Skin of body (tissue), 2 donors: ENCODE data around the gene DELE1. TPM values are rescaled to one million over a fixed set of nuclear protein-coding genes. Genes with fewer than 3 reads are reported as not detected.
"Not testable (repeated sequence)": the region's sequence is repeated elsewhere in the genome, so short reads cannot be mapped to it uniquely, and the experiment has no call there.

ENCODE experiments used
- DNase-seq: peaks from one replicate; lab custom pipeline; 2025; lab: John Stamatoyannopoulos, UW
- total RNA-seq: library from RNA; depleted of rRNA; stranded (reverse); fragments of >200 nt; gene quantifications from one replicate; pipeline ENCODE4 v1.2.3, GENCODE V29; 2014

The DELE1 gene
- total RNA-seq, 1 donor from 2014 or later: 43.8 TPM

DNA sequence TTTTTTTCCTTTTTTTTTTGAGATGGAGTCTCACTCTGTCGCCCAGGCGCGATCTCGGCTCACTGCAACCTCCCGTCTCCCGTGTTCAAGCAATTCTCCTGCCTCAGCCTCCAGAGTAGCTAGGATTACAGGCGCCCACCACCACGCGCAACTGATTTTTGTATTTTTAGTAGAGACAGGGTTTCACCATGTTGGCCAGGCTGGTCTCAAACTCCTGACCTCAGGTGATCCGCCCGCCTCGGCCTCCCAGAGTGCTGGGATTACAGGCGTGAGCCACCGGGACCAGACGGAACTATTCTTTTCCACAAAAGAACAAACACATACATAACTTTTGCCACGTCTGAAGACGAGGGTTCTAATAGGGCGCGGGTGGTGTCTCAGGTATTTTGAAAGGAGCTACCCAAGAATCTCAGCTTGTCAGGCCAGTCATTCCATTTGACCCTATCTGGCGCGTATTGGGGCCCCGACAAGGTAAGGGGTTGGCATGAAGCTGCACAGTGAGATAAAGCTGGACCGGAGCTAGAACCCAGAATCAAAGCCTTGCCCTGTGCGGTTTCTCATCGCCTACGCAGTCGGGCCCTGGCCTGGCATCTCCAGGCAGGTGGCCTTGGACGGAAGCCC, 734 bp upstream of the DELE1 start:
- not testable (repeated sequence) for DNase-seq

DNA sequence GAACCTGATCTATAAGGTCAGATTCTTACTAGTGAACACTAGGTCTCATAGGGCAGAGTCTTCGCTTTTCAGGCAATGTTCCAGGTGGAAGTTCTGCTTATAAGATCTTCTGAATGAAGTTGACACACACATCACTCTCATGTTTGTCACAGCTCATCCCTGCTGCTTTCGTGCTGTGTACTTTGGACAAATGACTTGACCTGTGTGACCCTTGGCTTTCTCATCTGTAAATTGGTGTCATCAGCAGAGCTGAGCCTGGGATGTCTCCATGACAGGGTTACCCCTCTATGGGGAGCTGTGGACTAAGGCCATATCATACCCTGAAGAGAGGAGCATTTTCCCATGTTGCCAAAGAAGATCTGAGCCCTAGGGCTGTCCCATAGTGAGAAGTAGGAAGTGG, 2.8 kb downstream of the DELE1 start:
- DNase-seq: no peak

DNA sequence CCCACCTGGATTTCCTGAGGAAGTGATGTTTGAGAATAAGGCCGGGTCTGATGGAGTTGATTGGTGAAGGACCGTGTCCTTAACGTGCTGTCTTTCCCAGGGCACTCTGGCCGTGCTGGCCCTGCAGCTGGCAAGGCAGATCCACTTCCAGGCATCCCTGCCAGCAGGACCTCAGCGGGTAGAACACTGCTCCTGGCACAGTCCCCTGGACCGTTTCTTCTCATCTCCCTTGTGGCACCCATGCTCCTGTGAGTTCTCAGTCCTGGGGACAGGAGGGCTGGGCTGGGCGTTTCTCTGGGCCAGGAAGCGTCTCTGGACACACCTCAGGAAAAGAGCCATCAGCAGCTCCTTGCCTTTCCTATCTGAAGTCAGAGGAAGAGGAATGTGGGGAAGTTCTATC, 4.4 kb downstream of the DELE1 start:
- DNase-seq: no peak

DNA sequence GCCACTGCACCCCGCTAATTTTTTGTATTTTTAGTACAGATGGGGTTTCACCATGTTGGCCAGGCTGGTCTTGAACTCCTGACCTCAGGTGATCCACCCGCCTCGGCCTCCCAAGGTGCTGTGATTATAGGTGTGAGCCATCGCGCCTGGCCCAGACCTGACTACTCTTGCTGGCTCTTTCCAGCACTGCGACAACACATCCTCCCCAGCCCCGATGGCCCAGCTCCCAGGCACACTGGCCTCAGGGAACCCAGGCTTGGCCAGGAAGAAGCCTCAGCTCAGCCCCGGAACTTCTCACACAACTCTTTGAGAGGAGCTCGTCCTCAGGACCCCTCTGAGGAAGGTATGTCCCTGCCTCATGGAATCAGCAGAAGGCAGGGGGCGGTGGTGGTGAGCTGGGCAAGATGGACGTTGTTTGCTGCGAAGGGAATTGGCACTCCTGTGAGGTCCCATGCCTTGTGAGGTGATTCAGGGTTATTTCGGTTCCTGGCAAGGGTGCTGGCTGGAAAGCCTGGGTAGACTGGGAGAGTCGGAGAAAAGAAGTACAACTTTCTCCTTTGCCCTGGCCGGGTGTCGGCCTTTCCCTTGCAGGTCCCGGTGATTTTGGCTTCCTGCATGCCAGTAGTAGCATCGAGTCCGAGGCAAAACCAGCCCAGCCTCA, 5.9 kb downstream of the DELE1 start:
- DNase-seq: no peak

DNA sequence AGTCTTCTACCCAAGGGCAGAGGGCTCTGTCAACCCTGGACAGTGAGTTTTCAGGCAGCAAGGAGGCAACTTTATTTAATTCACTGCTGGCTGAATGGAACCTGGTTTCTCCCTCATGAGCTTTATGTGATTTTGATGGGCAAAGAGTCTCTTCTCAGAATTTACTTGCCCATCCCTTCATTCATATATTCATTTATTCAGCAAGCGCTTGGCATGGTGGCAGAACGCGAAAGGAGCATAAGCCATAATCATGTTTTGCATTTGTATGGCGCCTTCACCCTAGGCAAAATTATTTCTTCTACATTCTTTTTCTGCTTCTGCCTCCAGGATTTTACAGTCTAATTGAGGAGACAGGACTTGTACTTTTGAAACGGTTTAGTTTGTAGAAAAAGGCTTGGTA, 8.0 kb downstream of the DELE1 start:
- no peak for DNase-seq

DNA sequence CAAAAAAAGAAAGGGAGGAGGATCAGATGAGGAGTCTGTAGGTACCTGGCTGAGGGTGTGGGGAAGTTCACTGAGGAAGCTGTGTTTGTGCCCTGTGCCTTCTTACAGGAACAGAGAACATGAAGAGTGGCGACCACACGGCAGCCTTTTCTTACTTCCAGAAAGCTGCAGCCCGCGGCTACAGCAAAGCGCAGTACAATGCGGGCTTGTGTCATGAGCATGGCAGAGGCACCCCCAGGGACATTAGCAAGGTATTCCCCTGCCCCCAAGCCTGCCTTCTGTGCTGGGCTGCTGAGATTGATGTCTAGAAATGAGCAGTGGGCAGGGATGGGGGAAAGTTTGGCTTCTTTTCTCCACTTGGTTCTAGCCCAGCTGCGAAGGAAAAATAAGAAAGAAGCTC, 9.5 kb downstream of the DELE1 start:
- DNase-seq: no peak

DNA sequence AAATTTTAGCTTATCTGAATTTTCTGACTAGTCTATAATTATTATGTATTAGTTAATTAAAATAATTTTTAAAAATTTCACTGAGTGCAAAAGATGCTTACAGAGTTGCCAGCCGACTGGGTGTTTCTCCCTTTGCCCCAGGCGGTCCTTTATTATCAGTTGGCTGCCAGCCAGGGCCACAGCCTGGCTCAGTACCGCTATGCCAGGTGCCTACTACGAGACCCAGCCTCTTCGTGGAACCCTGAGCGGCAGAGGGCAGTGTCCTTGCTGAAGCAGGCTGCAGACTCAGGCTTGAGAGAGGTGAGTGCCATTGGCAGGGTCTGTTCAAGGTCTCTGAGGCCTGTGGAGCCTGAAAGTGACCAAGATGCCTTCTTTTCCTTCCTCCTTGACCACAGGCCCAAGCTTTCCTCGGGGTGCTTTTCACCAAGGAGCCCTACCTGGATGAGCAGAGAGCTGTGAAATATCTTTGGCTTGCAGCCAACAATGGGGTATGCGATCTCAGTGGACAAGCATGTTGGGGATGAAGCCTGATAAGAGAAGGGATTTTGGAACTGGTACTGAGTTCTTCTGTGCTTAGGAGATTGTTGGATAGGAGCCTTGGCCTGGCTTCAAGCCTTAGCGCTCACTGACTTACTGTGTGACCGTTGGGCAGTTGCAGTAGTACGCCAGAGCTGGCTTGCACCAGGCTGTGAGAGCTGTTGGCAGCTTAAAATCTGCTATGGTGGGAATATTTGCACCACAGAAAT, 10.6 kb downstream of the DELE1 start:
- no peak for DNase-seq

DNA sequence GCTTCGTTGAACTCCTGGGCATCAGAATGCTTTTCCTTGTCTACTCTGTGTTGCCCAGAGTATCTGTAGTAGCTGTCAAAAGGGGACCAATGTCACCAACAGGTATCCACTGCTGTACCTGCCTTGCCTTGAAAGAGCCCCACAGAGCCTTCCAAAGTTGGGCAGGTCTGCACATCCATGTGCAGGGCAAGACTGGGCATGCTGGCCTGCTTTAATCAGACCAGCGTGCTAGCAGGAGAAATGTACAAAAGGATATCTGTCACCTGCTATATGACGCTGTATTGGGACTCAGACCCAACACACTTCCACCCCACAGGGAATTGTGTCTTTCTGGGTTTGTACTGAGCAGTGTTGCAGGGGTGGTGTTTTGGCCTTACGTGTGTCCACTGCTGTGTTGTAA, 11.9 kb downstream of the DELE1 start:
- no peak for DNase-seq

DNA sequence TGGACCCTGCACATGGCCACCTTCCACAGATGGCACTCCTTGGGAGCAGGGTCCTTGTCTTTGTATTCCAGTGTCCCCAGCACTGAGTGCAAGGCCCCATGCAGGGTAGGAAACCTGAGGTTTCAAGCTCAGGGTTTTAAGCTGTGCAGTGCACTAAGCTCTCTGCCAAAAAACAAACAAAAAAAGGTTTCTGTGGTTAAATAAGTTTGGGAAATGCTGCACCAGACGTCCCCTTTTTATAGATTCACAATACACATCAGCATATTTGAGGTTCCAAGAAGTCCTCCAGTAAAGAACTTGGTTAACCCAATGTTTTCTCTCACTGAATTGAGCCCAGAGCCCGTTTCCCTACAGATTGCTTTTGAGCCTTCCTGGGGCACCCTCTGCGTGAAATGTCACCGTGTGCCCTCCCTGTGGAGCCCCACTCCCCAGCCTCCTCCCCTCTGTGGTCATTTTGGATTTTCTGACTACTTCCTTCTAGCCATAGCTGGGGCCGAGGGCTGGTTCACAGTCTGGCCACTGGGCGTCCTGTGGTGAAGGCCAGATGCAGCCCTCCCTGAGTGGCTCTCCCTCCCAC, 17.1 kb downstream of the DELE1 start:
- DNase-seq: no peak

DNA sequence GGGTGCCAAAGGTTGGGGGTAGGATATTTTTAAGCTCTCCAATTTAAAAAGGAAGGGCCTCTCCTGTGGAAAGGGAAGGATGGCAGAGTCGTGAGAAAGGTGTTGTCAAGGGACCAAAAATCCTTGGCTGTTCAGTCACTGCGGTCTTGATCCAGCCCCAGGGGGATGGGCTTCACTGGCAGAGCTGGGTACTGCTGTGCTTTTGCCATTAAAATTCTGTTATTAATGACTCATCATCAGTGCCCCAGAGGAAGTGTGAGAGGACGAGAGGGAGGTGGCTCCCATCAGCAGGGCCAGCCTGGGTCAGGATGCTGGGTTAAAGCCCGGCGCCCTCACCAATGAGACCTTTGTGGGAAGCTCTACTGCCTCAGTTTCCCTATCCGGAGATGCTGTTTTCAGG, 17.6 kb downstream of the DELE1 start:
- no peak for DNase-seq

DNA sequence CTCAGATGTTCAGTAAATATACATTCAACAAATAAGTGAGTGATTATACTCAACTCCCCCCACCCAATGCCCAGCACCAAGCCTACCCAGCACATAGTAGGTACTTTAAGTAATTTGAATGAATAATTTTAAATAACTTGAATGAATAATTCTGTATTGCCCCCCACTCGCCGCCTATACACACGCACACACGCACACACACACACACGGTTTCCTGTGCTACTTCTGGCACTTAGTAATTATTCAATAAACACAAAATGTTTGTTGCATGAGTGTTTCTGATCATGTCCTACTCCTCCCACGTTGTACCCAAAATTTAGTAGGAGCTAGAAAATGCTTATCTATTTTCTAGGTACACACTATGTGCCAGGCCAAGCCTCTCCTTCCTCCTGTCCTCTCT, 18.1 kb downstream of the DELE1 start:
- no peak for DNase-seq

DNA sequence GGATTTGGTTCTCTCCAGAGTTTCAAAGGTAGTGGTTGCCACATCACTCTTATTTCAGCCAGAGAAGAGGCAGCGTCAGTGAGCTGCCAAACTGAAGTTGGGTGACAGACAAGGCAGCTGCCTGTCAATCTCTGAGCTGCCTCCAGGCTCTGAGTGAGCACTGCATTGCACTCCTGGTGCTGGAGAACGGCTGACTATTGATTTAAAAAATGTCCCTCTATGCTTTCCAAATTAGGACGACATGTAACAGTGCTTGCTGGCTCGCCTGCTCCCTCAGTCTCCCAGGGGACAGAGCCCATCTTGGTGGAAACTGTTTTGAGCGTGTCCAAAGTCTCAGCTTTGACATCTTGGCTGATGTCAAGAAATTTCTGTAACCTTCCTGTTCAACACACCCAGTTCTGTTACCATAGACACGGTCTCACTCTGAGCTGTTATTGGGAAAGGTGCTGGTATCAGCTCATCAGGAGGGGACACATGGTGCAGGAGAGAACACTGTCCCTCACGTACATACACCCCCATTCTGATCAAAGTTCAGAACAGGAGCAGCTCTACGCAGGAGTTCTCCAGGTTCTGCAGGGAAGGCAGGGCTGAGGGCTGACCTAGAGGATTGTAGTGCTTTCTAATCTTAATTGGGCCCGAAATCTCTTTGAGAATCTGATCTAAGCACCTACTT, 18.6 kb downstream of the DELE1 start:
- no peak for DNase-seq

DNA sequence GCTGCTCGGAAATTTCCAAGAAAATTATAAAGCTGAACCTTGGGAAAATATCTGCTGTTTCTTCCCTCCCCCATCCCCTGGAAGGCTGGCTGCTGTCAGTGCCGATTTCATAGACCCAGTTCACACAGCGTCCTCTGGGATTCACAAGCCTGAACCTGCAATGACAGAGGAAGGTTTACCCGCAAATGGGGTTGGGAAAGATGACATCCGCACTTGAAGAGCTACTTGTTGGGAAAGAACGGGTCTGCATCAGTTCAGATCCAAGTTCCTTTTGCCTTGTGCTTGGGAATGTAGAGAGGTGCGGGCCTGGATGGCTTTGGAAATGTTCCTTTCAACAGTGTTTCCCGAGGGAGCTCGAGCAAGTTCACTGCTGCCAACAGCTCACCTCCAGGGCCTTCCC, 20.4 kb downstream of the DELE1 start:
- no peak for DNase-seq

DNA sequence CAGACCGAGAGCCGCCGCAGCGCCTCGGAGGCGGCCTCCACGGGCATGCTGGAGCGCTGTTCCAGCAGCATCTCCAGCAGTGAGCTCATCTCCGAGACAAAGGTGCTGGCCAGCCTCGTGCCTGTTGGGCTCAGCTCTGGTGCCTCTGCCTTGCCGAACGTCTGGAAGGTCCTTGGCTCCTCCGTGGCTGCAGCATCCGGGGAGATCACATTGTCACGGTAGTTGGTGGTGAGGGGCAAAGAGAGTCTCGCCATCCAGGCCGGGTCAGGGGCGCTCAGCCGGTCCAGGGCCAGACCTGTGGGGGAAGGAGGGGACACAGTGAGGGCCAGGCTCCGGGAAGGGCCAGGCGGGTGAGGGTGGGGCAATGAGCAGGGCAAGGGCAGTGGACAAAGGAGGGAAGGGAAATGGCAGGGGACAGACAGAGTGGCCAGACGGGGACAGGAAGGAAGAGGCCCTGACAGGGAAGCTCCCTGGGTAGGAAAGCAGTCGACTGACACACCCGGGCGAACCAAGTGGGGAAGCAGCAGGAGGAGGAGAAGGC, 21.9 kb downstream of the DELE1 start:
- DNase-seq: no peak

DNA sequence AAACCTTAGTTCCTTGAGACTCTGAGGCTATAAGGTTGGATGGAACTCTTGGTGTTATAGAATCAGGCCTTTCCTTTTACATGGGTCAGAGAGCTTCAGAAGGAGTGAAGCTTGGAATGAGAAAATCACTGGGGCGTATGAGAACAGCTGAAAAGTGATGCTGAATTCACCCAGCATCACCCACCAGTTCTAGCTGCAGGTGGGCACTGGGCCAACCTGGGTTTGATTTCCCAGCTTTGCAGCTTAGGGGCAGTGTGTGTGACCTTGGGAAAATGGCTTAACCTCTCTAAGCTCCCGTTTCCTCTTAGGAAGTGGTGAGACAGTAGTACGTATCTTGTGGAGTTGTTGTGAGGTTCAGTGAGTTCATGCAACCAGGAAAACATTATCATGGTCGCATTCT, 23.6 kb downstream of the DELE1 start:
- DNase-seq: no peak

DNA sequence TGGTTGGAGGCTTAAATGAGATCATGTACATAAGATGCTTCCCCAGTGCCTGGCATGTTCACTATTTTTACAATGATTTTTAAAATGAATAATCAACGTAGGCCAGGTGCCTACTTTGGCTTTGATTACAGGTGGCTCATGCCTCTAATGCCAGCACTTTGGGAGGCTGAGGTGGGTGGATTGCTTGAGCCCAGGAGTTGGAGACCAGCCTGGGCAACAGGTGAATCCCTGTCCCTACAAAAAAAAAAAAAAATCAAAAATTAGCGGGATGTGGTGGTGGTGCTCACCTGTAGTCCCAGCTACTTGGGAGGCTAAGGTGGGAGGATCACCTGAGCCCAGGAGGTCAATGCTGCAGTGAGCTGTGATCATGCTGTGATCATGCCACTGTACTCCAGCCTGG, 25.1 kb downstream of the DELE1 start:
- no peak for DNase-seq

DNA sequence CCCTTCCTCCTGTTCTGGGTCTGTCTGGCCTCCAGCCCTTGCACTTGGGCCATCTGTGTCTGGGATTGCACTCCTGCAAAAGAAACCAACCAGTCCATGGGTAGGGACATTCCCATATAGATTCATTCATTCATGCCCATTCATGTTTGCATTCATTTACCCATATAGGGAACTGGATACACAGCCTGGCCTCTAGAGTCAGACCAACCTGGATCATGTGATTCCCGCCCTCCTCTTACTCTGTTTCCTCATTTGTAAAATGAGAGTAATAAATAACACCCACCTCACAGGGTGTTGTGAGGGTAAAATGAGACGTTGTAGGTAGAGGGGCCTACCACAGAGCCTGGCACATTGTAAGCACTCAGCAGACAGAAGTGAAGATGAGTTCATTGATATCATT, 25.8 kb downstream of the DELE1 start:
- no peak for DNase-seq

DNA sequence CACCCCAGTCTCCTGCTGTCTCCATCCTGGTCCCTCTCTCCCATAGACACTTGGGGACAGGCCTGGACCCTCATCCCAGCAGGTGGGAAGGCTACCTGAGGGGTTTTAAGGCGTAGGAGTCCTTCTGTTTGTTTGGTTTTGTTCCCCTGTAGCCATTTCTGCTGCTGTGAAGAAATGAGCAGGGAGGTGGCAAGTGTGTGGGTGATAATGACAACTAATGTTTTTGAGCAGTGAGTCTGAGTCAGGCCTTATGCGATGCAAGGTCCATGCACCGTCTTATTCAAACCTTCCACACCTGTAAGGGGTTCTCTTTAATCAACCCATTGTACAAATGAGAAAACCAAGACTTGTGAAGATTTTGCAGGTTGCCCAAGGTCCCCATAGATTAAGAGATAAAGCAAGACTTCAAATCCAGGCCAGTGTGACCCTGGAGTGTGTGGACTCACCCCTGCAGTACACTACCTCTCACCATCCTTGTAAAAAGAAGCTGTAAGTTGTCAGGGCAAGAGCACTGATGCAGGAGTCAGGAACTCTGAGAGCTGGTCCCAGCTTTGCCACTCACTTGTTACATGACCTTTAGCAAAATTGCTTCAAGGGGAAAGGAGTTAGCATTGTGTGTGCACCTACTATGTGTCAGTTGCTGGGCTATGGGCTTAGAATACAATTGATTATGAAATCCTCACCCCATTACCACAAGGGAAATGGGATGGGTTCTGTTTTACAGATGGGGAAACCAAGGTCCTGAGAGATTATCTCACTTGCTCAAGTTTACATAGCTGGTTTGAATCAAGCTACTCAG, 26.7 kb downstream of the DELE1 start:
- no peak for DNase-seq

DNA sequence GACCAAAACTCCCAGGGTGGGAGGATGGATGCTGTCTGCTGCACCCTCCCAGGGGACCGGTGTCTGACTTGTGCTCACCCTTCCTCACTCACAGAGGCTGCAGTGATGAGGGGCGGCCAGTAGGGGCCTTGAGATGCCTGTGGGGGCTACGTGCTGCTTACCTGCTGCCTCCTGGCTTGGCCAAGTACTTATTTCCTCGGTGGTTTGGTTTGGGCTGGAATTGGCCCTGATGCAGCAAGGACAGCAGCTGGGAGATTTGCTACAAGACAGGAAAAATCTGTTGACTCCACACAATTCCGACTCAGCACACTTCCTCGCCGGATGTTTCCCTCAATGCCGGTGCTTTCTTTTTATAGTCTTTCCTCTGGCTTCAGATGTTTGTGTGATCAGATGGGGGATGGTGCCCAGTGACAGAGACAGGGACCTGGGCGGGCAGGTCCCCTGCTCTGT, 27.7 kb downstream of the DELE1 start:
- no peak for DNase-seq

DNA sequence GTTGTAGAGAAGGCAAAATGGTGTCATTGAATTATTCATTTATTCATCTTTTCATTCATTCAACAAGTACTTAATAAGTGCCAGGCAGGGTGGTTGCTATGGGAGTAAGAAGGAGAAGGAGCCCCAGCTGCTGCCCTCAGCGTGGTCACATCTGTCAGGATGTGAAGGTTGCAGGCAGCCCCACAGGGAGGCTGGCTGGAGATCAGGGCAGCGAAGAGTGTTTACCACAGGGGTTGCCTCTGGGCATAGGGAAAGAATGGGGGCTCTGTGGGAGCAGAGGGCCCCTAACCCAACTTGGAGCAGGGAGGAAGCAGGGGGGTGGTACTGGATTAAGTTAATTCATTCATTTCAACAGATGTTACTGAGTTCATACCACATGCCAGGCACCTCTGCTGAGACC, 28.3 kb downstream of the DELE1 start:
- no peak for DNase-seq

DNA sequence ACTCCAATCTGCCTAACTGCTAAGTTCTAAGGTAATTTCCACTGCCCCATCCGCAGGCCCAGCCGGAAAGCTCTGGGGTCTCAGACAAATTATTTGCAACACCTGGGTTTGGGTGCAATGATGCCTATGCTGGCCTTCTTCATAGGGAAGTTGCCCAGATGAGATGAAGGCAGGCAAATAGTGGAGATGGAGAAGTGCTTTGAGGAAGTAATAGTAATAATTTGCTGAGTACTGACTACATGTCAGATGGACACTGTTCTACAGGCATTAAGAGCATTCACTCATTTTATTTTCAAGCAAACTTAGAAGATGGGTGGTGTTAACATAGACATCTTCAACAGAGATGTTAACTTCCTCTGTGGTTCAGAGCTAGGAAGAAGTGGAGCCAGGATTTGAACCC, 30.5 kb downstream of the DELE1 start:
- DNase-seq: no peak
